HPDE6-E6E7 (cell line): ENCODE measurements around the gene STAT5A.
"Not testable (repeated sequence)": the region's sequence is repeated elsewhere in the genome, so short reads cannot be mapped to it uniquely, and the experiment has no call there.

Experiments used
- DNase-seq: peaks from one replicate; pipeline ENCODE4 v3.0.0; 2011; ENCODE audit warnings: missing footprints; ENCODE audit errors: extremely low spot score

STAT5A gene

DNA sequence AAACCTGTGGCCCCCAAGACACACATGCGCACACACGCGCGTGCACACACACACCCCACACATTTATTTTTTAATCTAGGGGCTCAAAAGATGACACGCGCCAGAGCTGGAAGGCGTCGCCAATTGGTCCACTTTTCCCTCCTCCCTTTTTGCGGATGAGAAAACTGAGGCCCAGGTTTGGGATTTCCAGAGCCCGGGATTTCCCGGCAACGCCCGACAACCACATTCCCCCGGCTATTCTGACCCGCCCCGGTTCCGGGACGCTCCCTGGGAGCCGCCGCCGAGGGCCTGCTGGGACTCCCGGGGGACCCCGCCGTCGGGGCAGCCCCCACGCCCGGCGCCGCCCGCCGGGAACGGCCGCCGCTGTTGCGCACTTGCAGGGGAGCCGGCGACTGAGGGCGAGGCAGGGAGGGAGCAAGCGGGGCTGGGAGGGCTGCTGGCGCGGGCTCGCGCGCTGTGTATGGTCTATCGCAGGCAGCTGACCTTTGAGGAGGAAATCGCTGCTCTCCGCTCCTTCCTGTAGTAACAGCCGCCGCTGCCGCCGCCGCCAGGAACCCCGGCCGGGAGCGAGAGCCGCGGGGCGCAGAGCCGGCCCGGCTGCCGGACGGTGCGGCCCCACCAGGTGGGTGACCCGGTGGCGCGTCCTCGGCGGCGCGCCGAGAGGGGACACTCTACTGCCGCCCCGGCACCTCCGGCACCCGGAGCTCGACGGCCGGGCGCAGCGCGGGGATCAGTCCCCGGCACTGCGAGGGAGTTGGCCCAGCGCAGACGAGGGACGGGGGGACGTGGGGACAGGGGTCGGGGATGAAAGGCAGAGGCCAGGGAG lies at the start of gene STAT5A:
TSS of gene STAT5A (plus strand) at position 522 of the 826 bp plus-strand sequence. CDS start 914 bp downstream, outside the sequence.
- peak; percentile 56 for DNase-seq

GRCh38 chr17:42239576-42239975 lies 48.7 kb upstream of the STAT5A start:
- not testable (repeated sequence) for DNase-seq

DNA sequence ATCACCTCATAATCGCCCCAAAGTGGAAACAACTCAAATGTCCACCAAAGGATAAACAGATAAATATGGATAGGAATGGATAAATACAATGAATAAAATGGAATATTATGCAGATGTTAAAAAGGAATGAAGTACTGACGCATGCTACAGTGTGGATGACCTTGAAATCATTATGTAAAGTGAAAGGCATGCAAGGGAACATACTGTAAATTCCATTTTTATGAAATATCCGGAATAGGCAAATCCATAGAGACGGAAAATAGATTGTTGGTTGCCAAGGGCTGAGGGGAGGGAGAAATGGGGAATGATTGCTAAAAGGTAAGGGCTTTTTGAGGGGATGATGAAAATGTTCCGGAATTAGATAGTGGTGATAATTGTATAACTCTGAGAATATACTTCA lies 48.1 kb upstream of the STAT5A start:
- no peak for DNase-seq

- not testable (repeated sequence) for DNase-seq
These were observed 47.4 kb upstream of the STAT5A start for GRCh38 chr17:42240863-42241262.

GRCh38 chr17:42241871-42242270 lies 46.4 kb upstream of the STAT5A start:
- no peak for DNase-seq

DNA sequence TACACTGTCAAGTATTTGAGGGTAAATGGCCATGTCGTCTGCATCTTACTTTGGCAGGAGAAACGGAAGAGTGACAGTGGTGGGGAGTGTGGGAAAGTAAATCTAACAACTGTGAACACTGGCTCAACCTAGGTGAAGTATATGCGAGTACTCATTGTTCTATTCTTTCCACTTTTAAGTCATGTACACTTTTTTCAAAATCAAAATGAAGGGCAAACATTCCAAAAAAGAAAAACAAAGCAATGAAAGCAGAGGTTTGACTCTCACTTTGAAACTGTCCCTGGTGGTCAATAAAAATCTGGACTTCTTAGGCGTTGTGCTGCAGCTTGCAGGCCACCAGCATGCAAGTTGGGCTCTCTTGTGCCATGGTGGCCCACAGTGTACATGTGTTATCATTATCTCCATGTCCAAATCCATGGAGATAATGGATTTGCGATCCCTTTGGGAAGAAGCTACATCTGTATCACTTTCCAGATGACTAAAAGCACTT lies 44.8 kb upstream of the STAT5A start:
- no peak for DNase-seq

- not testable (repeated sequence) for DNase-seq
These were observed 44.2 kb upstream of the STAT5A start for GRCh38 chr17:42244116-42244515.

DNA sequence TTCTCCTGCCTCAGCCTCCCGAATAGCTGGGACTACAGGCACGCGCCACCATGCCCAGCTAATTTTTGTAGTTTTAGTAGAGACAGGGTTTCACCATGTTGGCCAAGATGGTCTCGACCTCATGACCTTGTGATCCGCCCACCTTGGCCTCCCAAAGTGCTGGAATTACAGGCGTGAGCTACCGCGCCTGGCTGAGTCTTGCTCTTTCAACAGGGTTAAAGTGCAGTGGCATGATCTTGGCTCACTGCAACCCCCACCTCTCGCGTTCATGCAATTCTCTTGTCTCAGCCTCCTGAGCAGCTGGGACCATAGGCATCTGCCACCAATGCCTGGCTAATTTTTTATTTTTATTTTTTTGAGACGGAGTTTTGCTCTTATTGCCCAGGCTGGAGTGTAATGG lies 43.1 kb upstream of the STAT5A start:
- not testable (repeated sequence) for DNase-seq

DNA sequence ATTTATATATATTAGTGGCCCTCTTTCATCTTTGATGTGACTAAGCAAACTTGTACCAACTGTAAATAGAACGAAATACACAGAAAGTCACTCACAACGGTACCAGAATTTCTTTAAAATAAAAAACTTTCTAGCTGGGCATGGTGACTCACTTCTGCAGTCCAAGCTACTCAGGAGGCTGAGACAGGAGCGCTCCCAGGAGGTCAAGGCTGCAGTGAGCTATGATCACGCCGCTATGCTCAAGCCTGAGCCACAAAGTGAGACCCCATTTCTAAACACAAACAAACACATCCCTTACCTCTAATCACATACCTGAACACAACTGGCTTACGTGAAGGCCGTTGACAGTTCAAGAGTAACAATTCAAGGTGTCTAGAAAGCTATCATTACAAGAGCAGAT lies 41.8 kb upstream of the STAT5A start:
- DNase-seq: no peak

GRCh38 chr17:42247734-42248133 lies 40.6 kb upstream of the STAT5A start:
- DNase-seq: no peak

- DNase-seq: no peak
These were observed 39.7 kb upstream of the STAT5A start for GRCh38 chr17:42248351-42249179.

- DNase-seq: no peak
These were observed 38.4 kb upstream of the STAT5A start for GRCh38 chr17:42249681-42250446.

DNA sequence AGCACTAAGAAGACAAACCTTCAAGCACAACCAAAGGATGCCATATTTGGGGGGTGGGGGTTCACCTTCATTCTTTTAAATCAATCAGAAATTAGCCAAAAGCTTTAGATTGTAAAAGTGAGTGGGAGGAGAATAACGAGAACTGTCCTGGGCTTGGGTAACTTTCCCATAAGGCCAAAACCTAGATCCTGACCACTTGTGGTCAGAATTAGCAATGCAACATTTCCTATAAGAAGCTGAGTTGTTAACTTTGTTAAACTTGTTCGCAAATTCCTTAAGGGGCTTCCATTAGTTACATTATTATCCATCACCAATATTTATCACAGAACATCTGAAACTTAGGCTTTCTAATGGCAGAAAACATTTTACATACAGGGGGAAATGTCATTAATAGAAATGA lies 37.2 kb upstream of the STAT5A start:
- no peak for DNase-seq

DNA sequence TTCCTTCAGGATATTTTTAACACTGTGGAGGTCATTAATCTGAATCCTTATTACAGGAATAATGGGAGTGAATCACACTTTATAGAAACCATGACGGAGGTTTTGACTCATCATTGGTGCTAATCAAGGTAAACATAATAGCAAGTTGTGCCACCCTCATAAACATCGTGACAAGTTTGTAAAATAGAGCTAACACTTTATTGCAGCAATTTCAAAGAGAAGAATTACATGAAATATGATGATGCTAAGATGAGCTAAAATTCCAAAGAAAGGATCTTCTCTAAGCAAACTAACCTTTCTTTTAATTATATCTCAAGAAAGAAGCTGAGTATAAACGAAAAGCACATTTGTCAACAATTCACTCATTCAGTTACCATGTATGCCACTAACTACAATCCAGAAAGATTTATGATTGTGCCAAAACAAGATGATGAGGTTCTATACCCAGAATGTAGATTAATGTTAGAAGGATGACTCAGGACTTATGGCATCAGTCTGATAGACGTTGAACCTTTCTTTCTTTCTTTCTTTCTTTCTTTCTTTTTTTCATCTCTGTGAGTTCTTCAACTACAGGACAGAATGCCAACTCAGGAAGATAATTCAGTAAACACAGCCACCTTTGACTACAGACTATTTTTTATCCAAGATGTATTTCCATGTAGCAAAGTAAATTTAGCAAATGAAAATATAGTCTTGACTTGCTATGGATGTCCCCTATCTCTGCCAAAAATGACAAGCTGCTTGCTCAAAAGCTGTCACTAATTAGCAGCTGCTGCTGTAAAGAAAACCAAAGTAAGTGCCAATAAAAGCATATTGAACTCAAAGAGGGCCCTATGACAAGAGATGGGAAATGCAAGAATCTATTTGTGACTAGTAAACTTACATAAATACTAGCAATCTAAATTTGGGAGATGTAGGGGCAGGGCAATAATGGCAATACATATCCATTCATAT lies 35.4 kb upstream of the STAT5A start:
- peak; percentile 32 for DNase-seq

DNA sequence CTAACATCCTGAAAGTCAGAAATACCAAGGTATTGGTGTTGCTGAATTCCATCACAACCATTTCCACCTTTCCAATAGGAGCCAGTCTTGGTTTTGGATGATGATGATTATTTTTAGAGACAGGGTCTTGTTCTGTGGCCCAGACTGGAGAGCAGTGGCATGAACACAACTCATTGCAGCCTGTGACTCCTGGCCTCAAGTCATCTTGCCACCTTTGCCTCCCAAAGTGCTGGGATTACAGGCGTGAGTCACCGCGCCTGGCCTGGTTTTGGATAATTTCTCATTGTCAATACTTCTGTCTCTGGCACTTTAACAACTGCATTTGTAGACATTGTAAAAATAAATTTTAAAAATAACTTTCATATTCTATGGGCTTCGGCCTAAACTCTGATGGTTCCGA lies 34.7 kb upstream of the STAT5A start:
- DNase-seq: no peak

- no peak for DNase-seq
These were observed 32.9 kb upstream of the STAT5A start for GRCh38 chr17:42255445-42255844.

DNA sequence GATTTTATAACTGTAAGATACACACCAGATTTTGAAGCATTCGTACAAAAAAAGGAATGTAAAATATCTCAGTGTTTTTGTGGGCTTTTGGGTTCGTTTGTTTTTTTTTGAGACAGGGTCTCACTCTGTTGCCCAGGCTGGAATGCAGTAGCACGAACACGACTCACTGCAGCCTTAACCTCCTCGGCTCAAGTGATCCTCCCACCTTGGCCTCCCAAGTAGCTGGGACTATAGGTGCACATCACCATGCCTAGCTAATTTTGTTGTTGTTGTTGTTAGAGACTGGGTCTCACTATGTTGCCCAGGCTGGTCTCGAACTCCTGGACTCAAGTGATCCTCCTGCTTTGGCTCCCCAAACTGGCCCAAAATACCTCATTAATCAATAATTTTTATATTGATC lies 28.0 kb upstream of the STAT5A start:
- DNase-seq: no peak

DNA sequence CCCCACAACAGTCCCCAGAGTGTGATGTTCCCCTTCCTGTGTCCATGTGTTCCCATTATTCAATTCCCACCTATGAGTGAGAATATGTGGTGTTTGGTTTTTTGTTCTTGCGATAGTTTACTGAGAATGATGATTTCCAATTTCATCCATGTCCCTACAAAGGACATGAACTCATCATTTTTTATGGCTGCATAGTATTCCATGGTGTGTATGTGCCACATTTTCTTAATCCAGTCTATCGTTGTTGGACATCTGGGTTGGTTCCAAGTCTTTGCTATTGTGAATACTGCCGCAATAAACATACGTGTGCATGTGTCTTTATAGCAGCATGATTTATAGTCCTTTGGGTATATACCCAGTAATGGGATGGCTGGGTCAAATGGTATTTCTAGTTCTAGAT lies 23.9 kb upstream of the STAT5A start:
- DNase-seq: not testable (repeated sequence)

GRCh38 chr17:42266462-42266861 lies 21.8 kb upstream of the STAT5A start:
- DNase-seq: no peak

- DNase-seq: no peak
These were observed 21.2 kb upstream of the STAT5A start for GRCh38 chr17:42266918-42267766.
